ENCODE data around the gene RPP14. TPM values are rescaled to one million over a fixed set of nuclear protein-coding genes. Genes with fewer than 3 reads are reported as not detected.
A peak's percentile ranks its signal among the peaks of the same experiment; 100 is the strongest.

The RPP14 gene
- total RNA-seq, 1 experiment from 2014 or later: 22.4 TPM

- Histone ChIP-seq H3K27me3 (ENCODE audit: insufficient read depth, low read length) (no peaks in the 10 kb centered on the region), H3K9me2 (ENCODE audit: insufficient read depth) (no peaks in the 10 kb centered on the region), H2AFZ (ENCODE audit: low read depth, low read length, poor library complexity, severe bottlenecking) (no peak overlapping the region), H4K20me1 (ENCODE audit: insufficient read depth) (no peaks in the 10 kb centered on the region), H3K36me3 (ENCODE audit: control insufficient read depth in 1 of 2, insufficient read depth in 2 of 2, low read length in 2 of 2) (peaks cover 0 to 3% of the 10 kb centered on the region in 2 experiments; a peak in 2 of 4 replicates), H3K4me1 (ENCODE audit: control insufficient read depth in 1 of 2, insufficient read depth in 2 of 2, low read length in 2 of 2) (no peaks in the 10 kb centered on the region), H3K4me2 (ENCODE audit: low read length) (no peak overlapping the region), H3K27ac (ENCODE audit: low read depth, low read length) (no peak overlapping the region), H3K79me2 (ENCODE audit: insufficient read depth, low read length) (no peaks in the 10 kb centered on the region), H3K9ac (ENCODE audit: low read length) (no peak overlapping the region), H3K9me3 (ENCODE audit: control insufficient read depth in 1 of 2, insufficient read depth in 1 of 2, low read depth in 1 of 2, low read length in 2 of 2) (no peaks in the 10 kb centered on the region), H3K4me3 (replicated peaks in 1 of 2; ENCODE audit: low read depth in 1 of 2, low read length in 2 of 2) (no peak overlapping the region)
- TF ChIP-seq CTCF (IDR thresholded peaks at IDR 0.05 in 2 of 3, conservative IDR thresholded peaks at IDR 0.05 in 1 of 3; ENCODE audit: borderline replicate concordance in 1 of 3, insufficient read depth in 1 of 3, low read depth in 2 of 3, low read length in 2 of 3): 0 out of 6 replicates have a peak, but pooled peaks of 1 of the 3 experiments have one; percentile 1
- TF ChIP-seq JUND (IDR thresholded peaks at IDR 0.05): no peak
- TF ChIP-seq CEBPB (IDR thresholded peaks at IDR 0.05; ENCODE audit: low read depth): no peak
- TF ChIP-seq POLR2A (IDR thresholded peaks at IDR 0.05; ENCODE audit: borderline replicate concordance, extremely low read depth, insufficient read depth, insufficient read length): no peak
- intact Hi-C loops (cut with micrococcal nuclease): no loop called here
- POLR2A ChIA-PET: no interaction called here
- RAD21 ChIA-PET (ENCODE audit: low non-redundant PET in 1 of 2, low total read pairs in 2 of 2, uncharacterized antibody in 2 of 2, unreplicated experiment in 2 of 2): no interaction called here
- BruUV-seq (replicated peaks): no TSS peak
- ATAC-seq: no peak
- CTCF ChIA-PET: no interaction called here
- no peak for DNase-seq (ENCODE audit: low read depth, low spot score)
Measured at GRCh38 chr3:58285334-58285733, 20.7 kb upstream of the RPP14 start.

- DNase-seq (ENCODE audit: low read depth, low spot score) (no peak), ATAC-seq (no peak)
- peaks cover 0 to 3% of the 10 kb centered on the region in 2 experiments; a peak in 2 of 4 replicates for H3K36me3 ChIP-seq (ENCODE audit: control insufficient read depth in 1 of 2, insufficient read depth in 2 of 2, low read length in 2 of 2)
- H3K4me1 ChIP-seq (ENCODE audit: control insufficient read depth in 1 of 2, insufficient read depth in 2 of 2, low read length in 2 of 2): no peaks in the 10 kb centered on the region
- no peak overlapping the region for H3K9ac ChIP-seq (ENCODE audit: low read length)
- no peak for TF ChIP-seq TCF7L2 (IDR thresholded peaks at IDR 0.05; ENCODE audit: borderline replicate concordance, extremely low read depth, insufficient read depth, insufficient read length)
- no peak for TF ChIP-seq POLR2A (IDR thresholded peaks at IDR 0.05; ENCODE audit: borderline replicate concordance, extremely low read depth, insufficient read depth, insufficient read length)
- no peak for TF ChIP-seq ZFX (IDR thresholded peaks at IDR 0.05)
- TF ChIP-seq YY1 (IDR thresholded peaks at IDR 0.05; ENCODE audit: extremely low read depth, insufficient replicate concordance, low read depth, low read length): no peak
- no peak for TF ChIP-seq POLR2AphosphoS5 (IDR thresholded peaks at IDR 0.05; ENCODE audit: low read depth, low read length)
- TF ChIP-seq CEBPB (IDR thresholded peaks at IDR 0.05; ENCODE audit: low read depth): no peak
- TF ChIP-seq REST (IDR thresholded peaks at IDR 0.05; ENCODE audit: low read depth): no peak
- no peak for TF ChIP-seq CBX3 (IDR thresholded peaks at IDR 0.05; ENCODE audit: low read depth)
- ChIA-PET RAD21 (ENCODE audit: low non-redundant PET in 1 of 2, low total read pairs in 2 of 2, uncharacterized antibody in 2 of 2, unreplicated experiment in 2 of 2) (no interaction called here), POLR2A (no interaction called here), CTCF (no interaction called here)
- no peaks in the 10 kb centered on the region for H3K79me2 ChIP-seq (ENCODE audit: insufficient read depth, low read length)
- no peaks in the 10 kb centered on the region for H3K9me3 ChIP-seq (ENCODE audit: control insufficient read depth in 1 of 2, insufficient read depth in 1 of 2, low read depth in 1 of 2, low read length in 2 of 2)
- H3K4me3 ChIP-seq (replicated peaks in 1 of 2; ENCODE audit: low read depth in 1 of 2, low read length in 2 of 2): no peak overlapping the region
- no peaks in the 10 kb centered on the region for H4K20me1 ChIP-seq (ENCODE audit: insufficient read depth)
- H3K27ac ChIP-seq (ENCODE audit: low read depth, low read length): no peak overlapping the region
- H3K4me2 ChIP-seq (ENCODE audit: low read length): no peak overlapping the region
- no peaks in the 10 kb centered on the region for H3K9me2 ChIP-seq (ENCODE audit: insufficient read depth)
- BruUV-seq (replicated peaks): no TSS peak
- intact Hi-C loops (cut with micrococcal nuclease): no loop called here
- H2AFZ ChIP-seq (ENCODE audit: low read depth, low read length, poor library complexity, severe bottlenecking): no peak overlapping the region
- H3K27me3 ChIP-seq (ENCODE audit: insufficient read depth, low read length): no peaks in the 10 kb centered on the region
Measured at GRCh38 chr3:58287354-58287753, 18.7 kb upstream of the RPP14 start.

All from HCT116 (cell line).